NCI-H1417 (cell line): ENCODE data around the gene BTN3A1.
"Not testable (repeated sequence)": the region's sequence is repeated elsewhere in the genome, so short reads cannot be mapped to it uniquely, and the experiment has no call there.

ENCODE experiments used
- DNase-seq, 3 experiments: peaks; one replicate each; lab custom pipeline; 2025; lab: John Stamatoyannopoulos, UW

The BTN3A1 gene

DNA sequence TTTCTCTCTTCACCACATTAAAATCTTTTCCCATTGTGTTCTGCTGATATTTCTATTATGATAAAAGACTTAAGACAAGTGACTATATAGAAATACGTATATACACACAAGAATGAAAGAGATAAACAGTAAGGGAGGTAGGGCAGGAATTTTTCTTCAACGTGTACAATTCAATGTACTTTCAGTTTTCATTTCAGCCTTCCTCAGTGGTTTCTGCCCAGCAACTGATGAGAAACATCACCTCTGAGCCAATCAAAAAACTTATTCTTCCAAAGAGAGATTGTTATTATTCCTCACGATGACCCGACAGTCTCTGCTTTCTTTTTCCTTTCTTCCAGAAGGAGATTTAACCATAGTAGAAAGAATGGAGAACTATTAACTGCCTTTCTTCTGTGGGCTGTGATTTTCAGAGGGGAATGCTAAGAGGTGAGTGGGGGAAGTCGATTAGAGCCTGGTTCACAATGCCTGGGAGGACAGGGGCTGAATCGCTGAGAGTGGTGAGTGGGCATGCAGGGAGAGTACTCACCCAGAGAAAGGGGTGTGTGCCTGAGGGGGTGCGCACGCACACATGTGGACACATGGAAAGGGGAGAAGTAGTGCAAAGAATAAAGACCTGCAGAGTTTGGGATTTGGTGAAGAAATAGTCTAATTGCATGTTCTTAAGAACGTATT, at the start of gene BTN3A1:
BTN3A1 (plus strand) TSS at position 289 of the 672 bp plus-strand sequence. CDS start 3,289 bp downstream, outside the sequence.
- peak; percentile 78 to 93 (median 79) for DNase-seq

DNA sequence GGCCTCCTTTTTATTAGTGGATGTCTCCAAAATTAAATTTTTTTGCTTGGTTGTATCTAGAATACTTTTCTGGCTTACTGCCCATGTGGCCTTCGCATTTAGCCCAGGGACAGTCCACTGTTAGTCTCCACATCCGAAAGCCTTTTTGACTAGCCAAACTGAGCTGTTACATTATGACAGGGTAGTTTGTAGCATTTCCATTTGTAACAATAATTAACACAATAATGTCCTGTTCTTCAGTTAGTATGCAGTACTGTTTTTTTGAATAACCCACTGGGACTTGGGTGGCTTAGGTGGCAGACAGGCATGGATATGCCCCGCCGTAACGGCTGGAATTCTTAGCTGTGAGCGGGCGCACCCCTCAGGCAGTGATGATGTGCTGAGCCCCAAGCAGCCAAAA, 49.8 kb upstream of the BTN3A1 start:
- no peak for DNase-seq

DNA sequence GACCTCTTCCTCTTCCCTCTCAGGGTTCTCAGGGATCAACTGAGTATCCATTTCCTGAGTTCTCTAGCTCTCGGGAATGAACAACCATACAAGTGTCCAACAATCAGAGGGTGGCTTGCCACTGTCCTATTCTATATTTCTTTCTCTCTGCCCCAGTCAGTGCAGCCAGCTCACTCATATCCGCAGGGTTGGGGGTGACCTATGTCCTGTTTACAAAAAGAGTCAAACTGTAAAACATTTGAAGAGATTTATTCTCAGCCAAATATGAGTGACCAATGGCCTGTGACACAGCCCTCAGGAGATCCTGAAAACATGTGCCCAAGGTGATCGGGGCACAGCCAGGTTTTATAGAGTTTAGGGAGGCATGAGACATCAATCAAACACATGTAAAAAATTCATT, 47.9 kb upstream of the BTN3A1 start:
- DNase-seq, result no peak

DNA sequence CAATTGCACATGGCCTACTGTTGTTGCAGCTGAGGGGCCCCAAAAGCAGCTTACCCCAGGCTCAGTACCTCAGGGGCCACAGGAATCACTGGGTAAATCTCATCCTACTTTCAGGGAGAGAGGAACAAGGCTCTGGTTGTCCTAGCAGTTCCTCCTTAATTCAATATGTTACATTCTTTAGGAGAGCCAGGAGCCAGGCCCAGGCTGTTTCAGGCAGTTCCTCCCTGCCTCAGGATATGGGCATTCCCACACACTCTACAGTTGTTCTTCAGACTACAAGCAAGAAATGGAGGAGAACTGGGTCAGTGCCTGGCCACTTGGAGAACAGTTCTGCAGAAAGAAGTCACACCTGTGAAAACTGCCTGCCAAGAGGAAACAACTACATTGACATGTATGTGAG, 46.7 kb upstream of the BTN3A1 start:
- DNase-seq, result no peak

DNA sequence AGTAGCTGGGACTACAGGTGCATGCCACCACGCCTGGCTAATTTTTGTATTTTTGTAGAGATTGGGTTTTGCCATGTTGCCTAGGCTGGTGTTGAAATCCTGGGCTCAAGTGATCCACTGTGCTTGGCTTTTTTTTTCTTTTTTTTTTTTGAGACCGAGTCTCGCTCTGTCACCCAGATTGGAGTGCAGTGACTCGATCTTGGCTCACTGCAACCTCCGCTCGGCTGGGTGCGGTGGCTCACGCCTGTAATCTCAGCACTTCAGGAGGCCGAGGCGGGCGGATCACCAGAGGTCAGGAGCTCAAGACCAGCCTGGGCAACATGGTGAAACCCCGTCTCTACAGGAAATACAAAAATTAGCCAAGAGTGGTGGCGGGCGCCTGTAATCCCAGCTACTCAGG, 44.5 kb upstream of the BTN3A1 start:
- DNase-seq, result not testable (repeated sequence)

DNA sequence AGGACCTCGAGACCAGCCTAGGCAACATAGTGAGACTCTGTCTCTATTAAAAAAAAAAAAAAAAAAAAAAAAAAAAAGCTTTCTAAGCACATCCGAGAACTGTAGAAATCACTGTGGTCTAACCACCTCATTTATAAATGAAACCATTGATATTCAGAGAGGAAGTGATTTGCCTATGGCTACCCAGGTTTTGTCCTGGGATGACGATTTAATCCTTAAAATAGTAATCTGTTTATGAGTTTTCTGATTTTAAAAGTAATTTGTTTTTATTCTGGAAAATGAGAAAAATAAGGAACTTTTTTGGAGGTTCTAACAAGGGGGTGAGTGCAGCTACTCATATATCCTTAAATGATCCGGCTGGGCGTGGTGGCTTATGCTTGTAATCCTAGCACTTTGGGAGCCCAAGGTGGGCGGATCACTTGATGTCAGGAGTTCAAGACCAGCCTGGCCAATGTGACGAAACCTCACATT, 43.5 kb upstream of the BTN3A1 start:
- no peak for DNase-seq

DNA sequence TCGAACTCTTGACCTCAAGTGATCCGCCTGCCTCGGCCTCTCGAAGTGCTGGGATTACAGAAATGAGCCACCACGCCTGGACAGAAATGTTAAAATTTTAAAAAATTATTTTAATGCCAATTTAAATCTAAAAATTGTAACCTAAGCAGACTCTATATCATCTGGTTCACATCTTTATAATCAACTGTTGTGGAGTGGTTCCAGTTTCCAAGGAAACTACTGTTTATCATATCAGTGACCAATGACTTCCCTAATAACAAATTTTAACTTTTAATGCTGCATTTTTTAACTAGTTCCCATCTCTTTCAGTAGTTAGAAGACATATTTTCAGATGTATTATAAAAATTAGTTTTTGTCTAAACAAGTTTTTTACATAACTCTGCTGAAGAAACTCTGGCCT, 42.3 kb upstream of the BTN3A1 start:
- DNase-seq, result no peak

DNA sequence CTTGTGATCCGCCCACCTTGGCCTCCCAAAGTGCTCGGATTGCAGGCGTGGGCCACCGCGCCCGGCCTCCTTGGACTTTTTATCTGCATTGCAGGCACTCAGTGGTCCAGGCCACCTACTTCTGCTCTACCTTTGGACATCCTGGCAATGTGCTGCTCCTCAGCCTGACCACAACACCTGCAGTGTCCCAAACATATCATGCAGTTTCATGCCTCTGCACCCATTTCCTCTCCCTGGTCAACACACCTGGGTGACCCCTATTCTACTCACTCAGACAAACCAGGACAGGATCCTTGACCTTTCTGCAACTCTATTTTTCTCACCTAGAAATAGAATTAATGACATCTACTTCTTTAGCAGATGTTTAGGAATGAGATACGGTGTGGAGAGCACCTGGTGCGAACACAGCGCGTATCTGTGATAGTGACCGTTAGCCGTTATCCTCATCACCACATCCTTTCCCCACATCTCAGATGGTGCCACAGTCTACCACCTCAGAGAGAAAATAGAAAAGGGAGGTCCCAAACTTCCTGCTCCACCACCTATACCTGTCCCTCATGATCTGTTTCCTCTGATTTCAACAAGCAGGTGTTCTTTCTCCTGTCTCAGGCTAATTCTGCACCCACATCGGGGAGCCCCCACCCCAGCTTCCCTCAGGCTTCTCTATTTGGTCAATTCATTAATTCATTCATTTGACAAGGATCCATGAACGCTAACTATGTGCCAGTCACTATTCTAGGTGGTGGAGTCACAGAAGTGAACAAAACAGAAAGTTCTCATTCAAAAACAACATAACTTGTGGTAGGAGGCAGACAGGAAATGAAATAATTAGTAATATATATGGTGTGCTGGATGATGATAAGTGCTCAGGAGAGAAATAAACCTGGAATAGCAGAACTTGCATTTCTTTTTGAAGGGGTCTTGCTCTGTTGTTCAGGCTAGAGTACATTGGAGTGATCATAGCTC, 41.3 kb upstream of the BTN3A1 start:
- DNase-seq, result no peak

DNA sequence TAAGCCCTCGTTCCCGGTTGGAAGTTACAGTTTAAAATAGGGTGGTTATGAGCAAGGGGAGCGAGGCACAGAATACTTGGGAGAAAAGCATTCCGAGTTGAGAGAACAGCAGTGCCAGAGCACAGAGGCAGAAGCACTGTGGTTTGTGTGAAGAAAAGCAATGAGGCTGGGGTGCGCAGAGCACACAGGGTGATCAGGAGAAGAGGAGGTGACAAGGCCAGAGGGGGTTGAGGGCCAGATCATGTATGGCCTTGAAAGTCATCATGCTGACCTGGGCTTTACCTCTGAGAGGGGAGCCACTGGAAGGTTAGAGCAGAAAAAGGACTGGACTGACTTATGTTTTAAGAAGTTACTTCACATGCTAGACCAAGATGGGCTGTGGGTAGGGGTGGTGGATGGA, 40.5 kb upstream of the BTN3A1 start:
- no peak for DNase-seq

DNA sequence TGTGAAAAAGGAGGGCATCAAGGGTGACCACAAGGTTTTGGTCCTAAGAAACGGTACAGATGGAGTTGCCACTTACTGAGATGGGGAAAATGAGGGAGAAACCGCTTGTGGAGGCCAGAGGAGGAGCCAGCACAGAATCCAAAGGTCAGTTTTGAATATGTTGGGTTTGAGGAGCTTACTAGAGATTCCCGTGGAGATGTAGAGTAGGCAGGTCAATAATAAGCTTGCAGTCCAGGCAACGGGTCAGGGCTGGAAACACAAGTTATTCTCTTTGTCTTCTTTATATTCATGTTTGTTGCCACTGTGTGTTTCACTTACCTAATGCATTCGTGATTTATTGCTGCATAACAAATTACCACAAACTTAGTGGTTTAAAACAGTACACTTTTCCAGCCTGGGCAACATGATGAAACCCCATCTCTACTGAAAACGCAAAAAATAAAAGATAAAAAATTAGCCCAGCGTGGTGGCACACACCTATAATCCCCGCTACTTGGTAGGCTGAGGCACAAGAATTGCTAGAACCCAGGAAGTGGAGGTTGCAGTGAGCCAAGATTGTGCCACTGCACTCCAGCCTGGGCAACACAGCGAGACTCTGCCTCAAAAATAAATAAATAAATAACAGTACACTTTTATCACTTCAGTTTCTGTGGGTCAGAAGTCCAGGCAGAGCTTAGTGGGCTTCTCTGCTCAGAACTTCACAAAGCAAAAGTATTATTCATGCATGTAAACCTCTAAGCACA, 39.8 kb upstream of the BTN3A1 start:
- DNase-seq, result no peak

DNA sequence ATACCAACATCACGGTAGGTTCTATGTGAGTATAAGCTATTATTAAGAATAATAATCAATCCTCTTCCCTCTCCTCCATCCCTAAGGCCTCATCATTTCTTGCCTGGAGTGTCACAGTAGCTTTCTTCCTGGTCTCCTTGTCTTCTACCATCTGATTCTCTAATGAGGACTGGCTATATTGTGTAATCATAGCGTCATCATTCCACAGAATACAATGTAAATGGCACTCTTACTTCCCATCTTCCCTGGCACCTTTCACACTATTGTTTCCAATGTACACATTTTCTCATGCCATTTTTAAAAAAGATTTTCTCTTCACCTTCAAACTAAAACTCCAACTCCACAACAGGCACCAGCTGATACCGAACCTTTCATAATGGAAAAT, 39.2 kb upstream of the BTN3A1 start:
- no peak for DNase-seq

DNA sequence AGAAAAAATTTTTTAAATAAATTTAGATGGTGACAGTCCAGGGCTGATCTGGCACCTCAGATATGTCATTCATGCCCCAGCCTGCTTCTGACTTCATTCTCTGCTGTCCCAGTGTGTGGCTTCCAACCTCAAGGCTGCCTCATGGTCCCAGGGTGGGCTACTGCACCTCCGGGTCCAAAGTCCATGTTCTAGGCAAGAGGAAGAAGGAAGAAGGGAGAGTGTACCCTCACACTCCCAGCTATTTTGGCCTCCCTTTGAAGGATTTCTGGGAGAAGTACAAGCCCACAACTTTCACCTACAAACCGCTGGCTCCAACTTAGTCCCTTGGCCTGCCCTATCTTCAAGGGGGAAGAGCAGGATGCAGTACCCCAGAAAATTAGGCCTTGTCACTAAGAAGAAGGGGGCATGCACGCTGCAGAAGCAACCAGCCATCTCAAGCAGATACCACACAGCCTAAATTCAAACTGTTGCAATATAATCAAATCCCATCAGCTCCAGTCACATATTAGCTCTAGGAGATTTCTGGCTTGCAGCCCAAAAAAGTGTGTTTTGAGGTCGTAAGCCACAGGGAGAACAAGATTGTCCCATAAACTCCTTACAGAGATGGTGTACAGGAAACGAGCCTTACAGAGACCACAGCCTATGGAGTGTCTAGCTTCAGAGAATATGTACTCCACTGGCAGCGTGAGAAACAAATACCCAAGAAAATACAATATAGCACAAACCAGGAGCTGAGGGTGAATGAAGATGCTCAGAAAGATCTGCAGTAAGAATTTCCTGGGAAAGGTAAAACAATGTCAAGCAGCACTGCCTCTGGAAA, 38.0 kb upstream of the BTN3A1 start:
- DNase-seq, result peak; percentile 11 to 59 (median 18)

DNA sequence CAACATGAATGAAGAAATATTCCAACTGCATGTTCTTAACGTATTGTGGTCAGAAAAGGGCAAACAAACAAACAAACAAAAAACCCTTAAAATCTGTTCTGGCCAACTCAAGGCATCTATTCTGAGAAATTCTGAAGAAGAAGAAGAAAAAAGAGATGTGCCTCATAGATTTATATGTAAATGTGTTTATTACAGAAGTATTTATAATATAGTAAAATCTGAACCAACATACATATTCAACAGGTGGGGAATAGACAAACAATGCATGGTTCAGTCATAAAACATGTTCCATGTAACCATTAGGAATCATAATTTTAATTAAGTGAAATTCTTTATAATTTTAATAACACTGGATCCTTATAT, 36.5 kb upstream of the BTN3A1 start:
- no peak for DNase-seq

DNA sequence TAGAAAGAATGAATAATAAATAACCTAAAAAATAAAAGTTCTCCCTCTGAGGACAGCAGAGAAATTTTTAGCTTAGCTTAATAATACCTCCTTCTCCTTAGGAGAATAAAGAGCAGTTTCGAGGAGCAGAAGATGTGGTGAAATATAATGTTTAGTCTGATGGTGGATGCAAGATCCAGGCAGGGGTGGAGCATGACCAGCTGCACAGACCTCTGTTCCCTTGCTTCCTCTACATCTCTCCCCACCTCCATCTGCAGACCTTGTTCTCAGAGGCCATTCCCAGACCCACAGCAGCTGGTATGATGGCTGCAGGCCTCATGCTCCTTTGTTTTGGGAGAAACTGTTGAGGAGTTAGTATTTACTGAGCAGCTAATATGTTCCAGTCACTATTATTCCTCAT, 35.6 kb upstream of the BTN3A1 start:
- no peak for DNase-seq

DNA sequence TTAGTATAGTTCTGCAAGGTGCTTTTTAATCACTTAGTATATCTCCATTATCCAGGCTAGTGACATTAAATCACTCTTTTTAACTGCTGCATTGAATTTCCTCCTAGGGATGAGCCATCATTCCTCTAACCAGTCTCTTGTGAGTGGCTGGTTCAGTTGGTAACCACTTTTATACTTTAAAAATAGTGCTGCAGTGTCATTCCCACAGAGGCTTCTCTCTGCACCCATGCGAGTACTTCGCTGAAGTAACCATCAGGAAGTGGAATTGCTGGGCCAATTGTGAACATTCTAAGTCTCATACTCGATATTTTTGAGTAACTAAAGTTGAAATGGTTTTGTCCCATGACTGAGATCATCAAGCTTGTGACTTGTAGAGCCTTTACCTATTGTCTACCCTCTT, 35.0 kb upstream of the BTN3A1 start:
- DNase-seq, result no peak

DNA sequence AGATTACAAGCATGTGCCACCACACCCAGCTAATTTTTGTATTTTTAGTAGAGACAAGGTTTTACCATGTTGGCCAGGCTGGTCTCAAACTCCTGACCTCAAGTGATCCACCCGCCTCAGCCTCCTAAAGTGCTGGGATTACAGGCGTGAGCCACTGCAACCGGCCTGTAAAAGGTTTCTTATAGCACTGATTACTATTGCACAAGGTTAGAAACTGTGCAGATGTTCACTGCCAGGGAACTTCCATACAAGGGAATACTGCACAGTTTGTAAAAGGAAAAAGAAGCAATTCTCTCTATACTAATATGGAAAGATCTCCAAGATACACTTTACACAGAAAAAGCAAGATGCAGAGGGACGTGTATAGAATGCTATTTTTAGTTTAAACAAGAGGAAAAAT, 30.3 kb upstream of the BTN3A1 start:
- not testable (repeated sequence) for DNase-seq

DNA sequence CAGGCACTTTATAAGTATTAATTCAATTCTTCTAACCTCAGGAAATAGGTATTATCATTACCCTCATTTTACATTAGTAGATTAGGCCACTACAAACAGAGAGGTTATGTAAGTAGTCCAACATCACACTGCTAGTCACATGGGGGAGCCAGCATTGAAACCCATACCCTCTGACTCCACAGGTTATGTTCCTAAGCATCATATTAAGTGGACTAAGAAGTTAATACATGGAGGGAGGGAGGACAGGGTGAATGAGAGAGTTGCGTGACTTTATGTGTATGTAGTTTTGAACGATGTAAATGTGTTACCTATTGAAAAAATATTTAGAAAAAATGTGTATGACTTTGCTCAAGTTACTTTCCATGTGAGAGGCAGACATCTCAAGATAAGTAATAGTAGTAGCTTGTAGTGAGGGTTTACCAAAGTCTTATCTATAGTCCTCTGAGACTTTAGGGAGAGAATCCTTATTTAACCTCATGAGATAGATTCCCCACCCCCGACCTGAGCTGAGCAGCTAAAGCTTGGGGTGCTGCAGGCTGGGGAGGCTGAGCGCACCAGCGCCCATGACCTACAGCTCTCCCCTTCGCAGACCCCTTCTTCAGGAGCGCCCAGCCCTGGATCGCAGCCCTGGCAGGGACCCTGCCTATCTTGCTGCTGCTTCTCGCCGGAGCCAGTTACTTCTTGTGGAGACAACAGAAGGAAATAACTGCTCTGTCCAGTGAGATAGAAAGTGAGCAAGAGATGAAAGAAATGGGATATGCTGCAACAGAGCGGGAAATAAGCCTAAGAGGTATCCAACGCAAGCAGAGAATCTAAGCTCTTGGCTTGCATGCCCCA, 29.5 kb upstream of the BTN3A1 start:
- DNase-seq, result no peak

DNA sequence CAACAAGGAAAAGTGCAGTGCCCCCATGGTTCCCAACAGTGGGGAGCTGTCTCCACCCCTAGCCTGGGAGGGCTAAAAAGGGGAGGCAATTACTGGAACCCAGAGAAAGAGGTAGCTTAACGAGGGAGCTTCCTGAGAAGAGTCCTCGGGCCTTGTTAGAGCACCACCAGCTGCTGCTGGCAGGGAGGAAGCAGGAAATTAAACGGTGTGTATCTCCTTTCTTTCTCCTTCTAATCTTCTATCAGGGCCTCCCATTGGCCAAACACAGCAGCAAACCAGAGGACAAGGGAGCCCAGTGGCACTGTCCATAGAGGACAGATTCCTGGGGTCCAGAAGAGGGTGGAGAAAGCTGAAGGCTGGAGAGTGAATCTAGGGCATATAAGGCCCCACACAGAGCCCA, 26.8 kb upstream of the BTN3A1 start:
- no peak for DNase-seq

DNA sequence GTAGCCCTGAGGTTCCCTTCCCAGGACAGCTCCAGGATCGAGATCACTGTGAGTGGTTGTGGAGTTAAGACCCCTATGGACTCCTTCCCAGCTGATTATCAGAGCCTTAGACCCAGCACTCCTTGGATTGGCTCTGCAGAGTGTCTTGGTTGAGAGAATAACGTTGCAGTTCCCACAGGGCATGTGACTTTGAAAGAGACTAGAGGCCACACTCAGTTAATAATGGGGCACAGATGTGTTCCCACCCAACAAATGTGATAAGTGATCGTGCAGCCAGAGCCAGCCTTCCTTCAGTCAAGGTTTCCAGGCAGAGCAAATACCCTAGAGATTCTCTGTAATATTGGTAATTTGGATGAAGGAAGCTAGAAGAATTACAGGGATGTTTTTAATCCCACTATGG, 24.4 kb upstream of the BTN3A1 start:
- no peak for DNase-seq

DNA sequence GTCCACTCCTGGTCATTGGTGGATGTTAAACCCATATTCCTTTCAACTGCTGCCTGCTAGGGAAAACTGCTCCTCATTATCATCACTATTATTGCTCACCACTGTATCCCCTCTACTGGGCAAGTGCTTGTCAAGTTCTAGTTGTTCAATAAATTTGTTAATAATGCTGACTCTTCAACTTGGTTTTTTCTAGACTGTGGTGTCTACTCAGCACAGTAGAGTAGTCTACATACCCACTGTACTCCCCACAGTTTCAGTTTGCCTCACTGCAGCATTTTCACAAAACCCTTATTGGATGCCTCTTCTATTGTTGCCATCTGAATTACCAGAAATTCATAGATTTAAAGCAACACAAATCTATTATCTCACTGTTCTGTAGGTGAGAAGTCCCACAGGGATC, 23.9 kb upstream of the BTN3A1 start:
- not testable (repeated sequence) for DNase-seq

DNA sequence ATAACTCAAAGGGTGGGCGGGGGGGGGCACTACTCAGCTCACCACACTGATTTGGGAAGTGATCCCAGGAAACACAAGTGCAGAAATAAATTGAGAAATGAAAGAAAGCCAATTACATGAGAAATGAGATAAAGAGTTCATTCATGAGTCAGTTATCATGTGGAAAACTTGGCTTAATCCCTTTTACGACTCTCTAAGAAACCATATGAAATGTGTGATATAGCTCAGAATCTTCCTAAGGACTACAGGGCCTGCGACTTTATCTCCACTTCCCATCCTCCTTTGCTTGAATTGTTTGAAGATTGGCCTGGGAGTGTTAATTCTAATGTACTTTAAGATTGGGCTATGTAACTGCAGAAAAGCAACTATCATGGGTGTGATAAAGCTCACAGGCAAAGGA, 22.8 kb upstream of the BTN3A1 start:
- DNase-seq, result no peak
